Measurements from ENCODE around the gene UNC13A. TPM values are rescaled to one million over a fixed set of nuclear protein-coding genes. Genes with fewer than 3 reads are reported as not detected.

Gene UNC13A
- total RNA-seq, 4 donors from 2014 or later, result 0.09 to 0.24 (median 0.14) TPM

- ATAC-seq (ENCODE audit: low FRiP score) (no peak), DNase-seq (ENCODE audit: low spot score) (no peak)
- no peak for TF ChIP-seq CTCF (IDR thresholded peaks at IDR 0.05)
Measured at GRCh38 chr19:17726964-17727773, 39.0 kb upstream of the UNC13A start.

- DNase-seq (ENCODE audit: low spot score), result no peak
Measured at GRCh38 chr19:17726136-17726741, 38.1 kb upstream of the UNC13A start.

GRCh38 chr19:17725422-17726078 is 37.4 kb upstream of the UNC13A start:
- no peak for TF ChIP-seq CTCF (IDR thresholded peaks at IDR 0.05)
- ATAC-seq (ENCODE audit: low FRiP score), result no peak
- no peak for DNase-seq (ENCODE audit: low spot score)

More at GRCh38 chr19:17726136-17726741, 38.1 kb upstream of the UNC13A start:
- TF ChIP-seq CTCF (IDR thresholded peaks at IDR 0.05), result no peak
- no peak for ATAC-seq (ENCODE audit: low FRiP score)

- no peak for TF ChIP-seq CTCF (IDR thresholded peaks at IDR 0.05)
- ATAC-seq (ENCODE audit: low FRiP score) (no peak), DNase-seq (ENCODE audit: low spot score) (no peak)
Measured at GRCh38 chr19:17724655-17725054, 36.5 kb upstream of the UNC13A start.

- DNase-seq (ENCODE audit: low spot score), result no peak
- no peak for TF ChIP-seq CTCF (IDR thresholded peaks at IDR 0.05)
- ATAC-seq (ENCODE audit: low FRiP score), result no peak
Measured at GRCh38 chr19:17722655-17723240, 34.6 kb upstream of the UNC13A start.

- DNase-seq (ENCODE audit: low spot score), result no peak
- TF ChIP-seq CTCF (IDR thresholded peaks at IDR 0.05), result no peak
- no peak for ATAC-seq (ENCODE audit: low FRiP score)
Measured at GRCh38 chr19:17721821-17722220, 33.7 kb upstream of the UNC13A start.
